GM18873 (cell line): Measurements from ENCODE around the gene CCDC181.

Source experiments
- ATAC-seq: cut with Tn5 transposase; IDR thresholded peaks from one replicate; pipeline ENCODE4 v1.9.1; 2021; ENCODE audit warnings: mild to moderate bottlenecking, moderate library complexity, moderate number of reproducible peaks; ENCODE audit not compliant: unreplicated experiment, low FRiP score

The CCDC181 gene

GRCh38 chr1:169427081-169427641, at the start of gene CCDC181:
Gene CCDC181, minus strand, starts transcription at chr1:169427474. Its CDS starts 2,547 bp downstream, at chr1:169424927.
- ATAC-seq = no peak

GRCh38 chr1:169475806-169476387, 48.6 kb upstream of the CCDC181 start:
- ATAC-seq = no peak

DNA sequence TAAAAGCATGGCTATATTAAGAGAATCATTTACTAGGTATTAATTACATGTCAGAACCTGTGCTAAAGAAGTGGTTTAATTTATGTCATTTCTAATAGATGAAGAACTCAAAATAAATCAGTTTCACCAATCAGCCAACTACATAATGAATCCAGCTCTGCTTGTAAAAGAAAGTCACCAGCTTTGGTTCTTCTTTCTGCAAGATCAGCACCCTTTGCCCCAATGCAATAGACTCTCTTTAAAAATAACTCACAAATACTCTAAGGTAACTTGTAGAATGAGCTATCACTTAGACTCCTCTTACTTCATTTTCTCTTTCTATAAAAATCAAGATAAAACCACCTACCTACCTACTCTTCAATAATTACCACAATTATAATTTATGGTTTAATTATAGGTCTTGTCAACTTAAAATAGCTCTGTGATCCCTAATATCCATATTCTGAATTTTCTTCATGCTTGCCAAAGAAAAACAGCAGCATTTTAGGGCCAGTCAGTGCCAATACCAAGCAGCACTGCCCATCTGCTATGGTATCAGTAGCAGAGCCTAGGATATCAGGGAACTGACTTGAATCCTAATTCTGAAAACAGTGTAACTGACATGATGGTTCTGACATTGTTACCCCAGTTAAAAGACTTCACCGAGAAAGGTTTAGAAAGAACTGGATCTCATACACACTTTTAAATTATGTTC, 47.2 kb upstream of the CCDC181 start:
- no peak for ATAC-seq

- ATAC-seq = no peak
Measured at GRCh38 chr1:169473347-169473746, 46.1 kb upstream of the CCDC181 start.

DNA sequence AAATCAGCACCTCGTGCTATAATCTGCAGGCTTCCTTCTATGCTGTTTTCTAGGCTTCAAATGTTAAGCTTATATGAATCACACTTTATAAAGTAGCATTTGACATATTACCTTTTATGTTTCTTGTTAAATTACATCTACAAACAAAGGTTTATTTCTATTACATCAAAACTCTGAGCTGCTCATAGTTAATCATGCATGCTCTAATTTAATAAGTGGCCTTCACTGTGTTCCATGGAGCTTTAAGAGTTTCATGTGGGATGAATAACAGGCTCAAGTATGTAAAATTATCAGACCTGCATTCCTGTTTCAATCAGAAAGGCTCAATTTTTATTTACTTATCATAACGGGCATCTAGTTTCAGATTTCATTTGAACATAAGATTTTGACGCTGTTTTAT, 45.5 kb upstream of the CCDC181 start:
- no peak for ATAC-seq

DNA sequence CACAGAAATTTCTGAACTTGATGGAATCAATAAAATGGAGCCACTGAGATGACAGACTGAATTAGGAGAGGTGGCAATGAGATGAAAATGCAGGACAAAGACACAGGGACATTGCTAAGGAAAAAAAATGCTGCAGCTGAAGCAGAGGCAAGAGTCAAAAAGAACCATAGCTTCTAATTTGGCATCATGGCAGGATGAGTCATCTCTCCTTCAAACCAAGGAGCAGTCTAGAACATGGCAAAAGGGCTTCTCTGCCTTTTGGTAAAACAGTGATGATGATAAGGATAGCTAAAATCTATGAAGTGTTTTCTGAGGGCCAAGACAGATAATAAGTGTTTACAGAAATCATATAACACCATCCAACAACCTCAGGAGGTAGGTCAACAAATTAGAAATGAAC, 41.7 kb upstream of the CCDC181 start:
- ATAC-seq = no peak

DNA sequence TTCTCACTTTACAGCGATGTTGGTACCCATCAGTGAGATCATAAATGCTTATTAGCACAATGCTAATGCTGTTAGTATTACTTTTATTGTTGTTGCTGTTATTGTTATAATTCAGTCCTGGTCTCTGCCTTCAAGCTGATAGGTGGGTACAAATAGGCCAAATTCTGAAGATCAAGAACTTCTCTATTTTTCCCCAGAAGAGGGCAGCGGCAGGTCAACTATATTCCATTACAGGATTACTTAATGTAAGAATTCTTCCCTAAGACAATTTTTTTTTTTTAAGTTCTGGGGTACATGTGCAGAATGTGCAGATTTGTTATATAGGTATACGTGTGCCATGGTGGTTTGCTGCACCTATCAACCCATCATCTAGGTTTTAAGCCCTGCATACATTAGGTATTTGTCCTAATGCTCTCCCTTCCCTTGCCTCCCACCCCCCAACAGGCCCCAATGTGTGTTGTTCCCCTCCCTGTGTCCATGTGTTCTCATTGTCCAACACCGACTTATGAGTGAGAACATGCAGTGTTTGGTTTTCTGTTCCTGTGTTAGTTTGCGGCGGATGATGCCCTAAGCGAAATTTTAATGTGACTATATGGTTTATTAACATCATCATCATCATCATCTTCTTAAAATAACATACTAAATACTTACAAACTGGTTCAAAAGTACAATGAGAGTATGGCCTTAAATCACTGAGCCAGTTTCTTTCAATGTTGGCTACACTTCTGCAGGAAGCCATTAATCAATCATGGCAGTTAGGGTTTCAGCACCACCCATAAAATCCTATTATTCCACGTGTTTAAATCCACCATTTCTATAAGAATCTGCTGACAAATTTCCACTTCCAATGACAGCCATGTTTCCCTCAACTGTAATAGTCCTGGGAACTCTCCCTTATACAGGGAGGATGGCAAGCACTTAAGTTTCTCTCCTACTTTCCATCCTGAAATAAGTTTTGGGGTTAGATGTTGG, 39.3 kb upstream of the CCDC181 start:
- no peak for ATAC-seq

DNA sequence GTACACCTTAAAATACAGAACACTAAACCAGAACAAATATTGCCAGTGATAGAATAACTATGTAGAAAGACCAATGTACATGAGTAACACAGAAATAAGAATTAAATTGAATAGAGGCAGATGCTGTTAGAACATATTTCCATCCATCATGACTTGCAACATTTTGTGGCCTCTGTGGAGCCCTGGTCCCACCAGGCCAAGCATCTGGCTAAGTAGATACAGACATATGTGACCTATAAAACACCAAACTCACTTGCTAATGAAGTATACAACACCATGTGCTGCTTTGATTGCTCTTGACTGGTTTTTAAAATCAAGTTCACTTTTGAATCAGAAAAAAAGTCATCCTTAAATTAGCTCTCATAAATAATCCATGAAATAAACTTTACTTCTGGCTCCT, 38.0 kb upstream of the CCDC181 start:
- no peak for ATAC-seq

DNA sequence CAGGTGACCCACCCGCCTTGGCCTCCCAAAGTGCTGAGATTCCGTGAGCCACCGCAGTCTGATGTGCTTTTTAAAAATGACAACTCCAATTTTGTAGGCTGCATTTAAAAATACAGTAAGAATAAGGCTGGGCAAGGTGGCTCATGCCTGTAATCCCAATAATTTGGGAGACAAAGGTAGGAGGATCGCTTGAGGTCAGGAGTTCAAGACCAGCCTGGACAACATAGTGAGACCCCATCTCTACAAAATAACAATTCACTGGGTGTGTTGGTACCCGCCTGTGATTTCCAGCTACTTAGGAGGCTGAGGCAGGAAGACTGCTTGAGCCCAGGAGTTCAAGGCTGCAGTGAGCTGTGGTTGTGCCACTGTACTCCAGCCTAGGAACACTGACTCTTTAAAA, 35.1 kb upstream of the CCDC181 start:
- no peak for ATAC-seq

DNA sequence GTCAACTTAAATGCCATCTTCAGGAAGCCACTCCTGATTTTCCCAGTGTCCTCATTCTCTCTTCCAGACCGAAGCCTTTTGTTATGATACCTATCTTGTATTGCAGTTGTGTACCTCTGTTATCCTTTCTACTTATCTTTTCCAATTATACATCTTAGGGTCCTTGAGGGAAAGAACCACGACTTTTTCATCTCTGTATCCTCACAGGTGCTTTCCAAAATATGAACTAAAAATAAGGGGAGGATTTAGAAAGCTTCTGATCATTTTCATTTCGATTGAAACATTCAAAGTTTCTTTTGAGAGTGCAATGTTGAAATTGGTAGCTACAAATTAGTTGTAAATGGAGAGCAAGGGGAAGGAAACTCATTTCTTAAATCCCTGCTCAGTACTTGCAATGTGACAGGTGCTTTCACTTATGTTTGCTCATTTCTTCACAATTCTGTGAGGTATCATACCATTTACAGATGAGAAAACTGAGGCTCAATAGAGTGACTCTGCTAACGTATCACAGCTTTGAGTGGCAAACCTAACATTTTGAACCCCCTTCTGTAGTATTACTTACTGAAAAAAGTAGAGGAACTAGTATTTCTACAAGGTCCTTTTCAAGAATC, 34.2 kb upstream of the CCDC181 start:
- ATAC-seq = no peak

DNA sequence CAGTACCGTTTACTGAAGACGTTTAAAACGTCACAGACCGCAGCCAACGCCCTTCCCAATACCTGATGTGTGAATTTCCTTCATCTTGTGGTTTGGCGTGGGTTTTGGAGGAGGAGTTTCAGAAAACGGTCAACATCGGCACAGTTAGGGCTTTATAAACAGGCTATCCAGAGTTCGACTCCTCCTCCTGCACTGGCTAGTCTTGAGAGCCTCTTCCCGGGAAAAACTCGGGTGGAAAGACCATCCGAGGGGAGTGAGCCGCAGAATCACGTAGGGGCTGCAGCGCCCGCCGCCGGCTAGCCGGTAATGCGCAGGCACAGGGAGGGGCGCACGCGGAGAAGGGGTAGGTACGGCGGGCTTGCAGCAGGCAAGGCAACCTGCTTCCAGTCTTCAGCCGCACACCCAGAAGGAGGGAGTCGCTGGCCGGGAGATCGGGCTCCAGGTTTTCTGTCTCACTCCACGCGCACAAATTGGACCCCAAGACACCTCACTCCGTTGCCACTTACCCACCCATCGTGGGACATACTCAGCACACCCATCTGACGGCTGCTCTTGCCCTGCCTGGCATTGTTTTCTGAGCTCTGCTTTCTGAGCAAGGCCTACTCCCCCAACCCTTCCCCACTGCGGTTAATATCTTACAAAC, 33.0 kb upstream of the CCDC181 start:
- ATAC-seq = no peak

DNA sequence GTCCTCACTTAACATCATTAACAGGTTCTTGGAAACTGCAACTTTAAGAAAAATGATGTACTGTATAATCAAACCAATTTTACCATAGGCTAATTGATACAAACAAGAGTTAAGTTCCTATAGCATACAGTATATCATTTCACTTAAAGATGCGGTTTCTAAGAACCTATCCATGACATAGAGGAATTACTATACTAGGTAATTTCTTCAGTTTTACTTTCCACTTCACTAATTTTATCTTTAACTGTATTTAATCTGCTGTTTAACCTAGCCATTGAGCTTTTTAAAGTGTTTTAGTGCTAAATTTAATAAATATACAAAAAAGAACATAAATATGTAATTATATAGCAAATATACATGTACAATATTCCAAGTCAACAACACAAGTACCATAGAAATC, 30.2 kb upstream of the CCDC181 start:
- ATAC-seq = no peak

DNA sequence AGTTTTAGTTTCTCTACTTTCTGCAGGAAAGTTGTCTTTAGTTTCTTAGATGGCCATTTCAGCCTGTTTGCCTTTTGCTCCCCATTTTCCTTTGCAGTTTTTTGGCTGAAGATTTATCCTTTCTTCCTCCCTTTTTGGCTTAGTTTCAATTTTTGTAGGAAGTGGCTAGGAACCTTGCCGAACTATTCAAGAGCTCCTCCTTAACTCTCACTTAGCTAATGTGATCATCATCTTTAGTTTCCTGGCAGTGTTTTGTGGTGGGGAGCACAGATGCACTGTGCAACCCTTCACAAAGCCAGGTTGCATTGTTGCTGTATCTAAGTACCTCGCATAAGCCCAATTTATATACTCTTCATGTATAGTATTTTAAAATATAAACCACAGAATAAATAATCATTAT, 28.8 kb upstream of the CCDC181 start:
- no peak for ATAC-seq

DNA sequence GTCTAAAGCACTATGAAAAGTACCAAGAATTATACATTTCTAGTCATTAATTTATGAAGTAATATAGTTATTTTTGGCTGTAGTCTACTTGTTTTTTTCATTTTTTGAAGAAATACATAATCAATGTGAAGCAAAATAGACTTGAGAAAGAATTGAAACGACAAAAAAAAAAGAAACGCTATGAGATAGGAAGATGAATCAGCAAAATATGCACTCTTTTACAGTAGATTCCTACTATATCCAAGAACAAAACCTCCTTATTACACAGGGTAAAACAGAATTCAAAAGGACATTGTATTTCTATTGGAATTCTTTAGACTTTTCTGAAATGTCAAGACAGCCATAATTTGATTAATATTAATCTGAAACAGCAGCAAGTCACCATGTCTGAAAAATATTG, 25.6 kb upstream of the CCDC181 start:
- no peak for ATAC-seq

GRCh38 chr1:169451218-169451824, 24.0 kb upstream of the CCDC181 start:
- ATAC-seq = no peak

DNA sequence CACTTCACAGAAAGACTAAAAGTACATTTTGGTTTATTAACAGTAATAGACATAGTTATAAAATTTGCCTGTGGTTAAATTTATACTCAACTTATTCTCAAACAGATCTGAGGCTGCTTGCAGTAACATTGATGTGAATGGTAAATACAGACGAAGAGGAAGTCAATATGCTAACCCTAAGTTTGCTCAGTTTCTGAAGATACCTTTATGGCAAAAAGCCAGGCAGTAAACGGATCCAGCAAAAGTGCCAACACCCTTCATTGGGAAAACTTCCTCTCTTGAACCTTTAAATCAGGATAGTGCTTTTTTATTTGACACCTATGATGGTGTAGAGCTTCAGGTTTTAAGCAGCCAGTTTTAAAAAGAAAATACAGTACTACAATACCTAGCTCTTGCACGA, 16.6 kb upstream of the CCDC181 start:
- ATAC-seq = no peak

DNA sequence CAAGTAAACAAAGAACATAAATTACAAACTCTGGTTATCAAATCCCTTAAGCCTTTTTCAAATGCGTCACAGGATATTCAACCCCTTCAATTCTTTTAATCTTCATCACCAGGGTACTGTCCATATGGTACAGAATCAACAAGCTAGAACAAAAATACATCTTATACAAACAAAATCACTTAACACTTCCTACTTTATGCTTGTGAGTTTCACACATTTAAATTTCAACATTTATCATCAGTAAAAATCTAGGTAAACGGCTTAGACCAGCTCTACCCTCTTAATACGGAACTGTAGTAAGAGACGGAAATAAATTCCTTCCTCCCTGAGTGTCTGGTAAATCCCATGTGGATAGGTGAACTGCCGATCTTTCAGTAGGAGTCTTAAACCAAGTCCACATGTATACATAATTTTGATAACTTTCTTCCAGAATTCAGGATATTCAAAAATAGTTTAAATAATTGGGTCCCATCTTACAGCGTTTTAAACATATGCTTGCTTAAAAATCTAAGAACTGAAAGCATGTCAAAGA, 1.0 kb downstream of the CCDC181 start:
- ATAC-seq = no peak

DNA sequence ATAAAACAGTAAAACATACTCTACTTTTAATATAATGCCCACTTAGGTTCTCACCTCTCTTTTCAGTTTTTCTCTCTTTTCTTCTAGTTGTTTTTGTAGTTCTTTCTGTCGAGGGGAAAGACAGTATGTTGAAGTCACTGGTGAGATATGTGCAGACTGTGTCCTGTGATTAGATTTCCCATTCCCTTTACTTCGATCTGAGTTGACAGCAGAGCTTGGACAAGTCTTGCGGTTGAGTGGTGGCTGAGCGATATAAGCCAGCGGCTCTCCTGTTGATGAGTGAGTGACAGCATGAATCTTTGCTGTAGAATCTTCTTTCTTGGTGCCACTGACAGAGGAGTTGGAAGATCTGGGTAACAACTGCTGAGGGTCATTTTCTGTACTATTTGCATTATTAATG, 6.0 kb downstream of the CCDC181 start:
- no peak for ATAC-seq

- no peak for ATAC-seq
Measured at GRCh38 chr1:169414952-169415351, 12.3 kb downstream of the CCDC181 start.
